HG02642 (cell line): ENCODE data around the gene CABS1.

Experiments
- ATAC-seq: cut with Tn5 transposase; IDR thresholded peaks from one replicate; pipeline ENCODE4 v1.9.1; 2021; ENCODE audit warnings: mild to moderate bottlenecking; ENCODE audit not compliant: unreplicated experiment, poor library complexity

Gene CABS1

DNA sequence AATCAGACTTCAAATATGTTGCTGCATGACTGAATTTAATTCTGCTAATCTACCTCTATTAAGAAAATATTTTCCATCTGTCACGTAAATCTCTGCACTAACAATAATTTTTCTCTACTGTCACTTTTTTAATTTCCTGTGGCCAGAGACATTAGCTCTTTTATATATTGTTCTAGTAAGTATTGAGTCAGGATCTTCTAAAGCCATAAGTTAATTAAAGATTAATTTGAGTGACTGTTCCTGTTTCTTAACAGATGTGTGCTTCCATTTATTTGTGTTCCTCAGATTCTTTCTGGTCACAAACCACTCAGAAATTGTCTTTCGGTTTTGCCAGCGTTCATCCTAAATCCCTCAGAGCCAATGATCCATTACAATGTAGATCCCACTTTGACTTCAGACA lies 45.8 kb downstream of the CABS1 start:
- no peak for ATAC-seq

DNA sequence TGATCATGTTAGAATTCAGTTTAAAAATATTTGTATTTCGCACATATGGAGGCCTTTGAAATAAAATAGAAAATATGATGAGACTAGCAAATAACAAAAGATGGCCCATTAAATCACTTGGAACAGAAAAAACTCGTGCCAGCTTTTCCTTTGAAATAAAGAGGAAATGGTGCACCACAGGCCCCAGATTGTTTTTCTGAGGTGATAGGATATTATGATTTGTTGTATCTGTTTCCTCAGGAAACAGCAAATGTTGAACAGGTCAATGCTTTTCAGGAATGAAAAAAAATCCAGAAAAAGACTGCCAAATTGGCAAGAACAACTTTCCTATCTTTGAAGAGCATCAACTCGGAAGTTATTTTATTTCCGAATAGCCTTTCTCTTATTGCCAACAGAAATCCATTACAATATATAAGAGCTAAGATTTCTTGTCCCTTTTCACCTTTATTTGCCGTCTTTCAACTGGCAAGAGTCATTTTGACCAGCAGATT lies 48.0 kb downstream of the CABS1 start, which contains the start of gene SMR3B:
Gene SMR3B, plus strand, starts transcription at position 441 of the 491 bp plus-strand sequence. CDS start 1,380 bp downstream, outside the sequence.
- ATAC-seq = no peak
